Heart right ventricle (tissue), 16 donors: ENCODE results near the gene ZNF239. TPM values are rescaled to one million over a fixed set of nuclear protein-coding genes. Genes with fewer than 3 reads are reported as not detected.

Experiments
- ATAC-seq, 8 donors: fragments of 200-7000 bp; cut with Tn5 transposase; one replicate each; pipeline ENCODE4 v1.9.1; 2020; ENCODE audit warnings: mild to moderate bottlenecking in 8 of 8, moderate library complexity in 8 of 8, moderate number of reproducible peaks in 1 of 8
- DNase-seq, 2 donors: peaks; one replicate each; pipeline ENCODE4 v3.0.0-alpha.2; 2020
- H3K27ac ChIP-seq, 10 donors: fragments of 200-600 bp; sonication (generic) in 2 of 10; one replicate each; pipeline versions ENCODE4 v1.5.0 to v1.8.0; 2020 to 2022; ENCODE audit warnings: mild to moderate bottlenecking in 3 of 10
- H3K27me3 ChIP-seq, 7 donors: fragments of 200-600 bp; one replicate each; pipeline ENCODE4 v1.8.0; 2021 to 2022; ENCODE audit warnings: mild to moderate bottlenecking in 2 of 7
- H3K36me3 ChIP-seq, 9 donors: fragments of 200-600 bp; sonication (generic) in 1 of 9; one replicate each; pipeline versions ENCODE4 v1.5.0 to v1.8.0; 2020 to 2022; ENCODE audit warnings: mild to moderate bottlenecking in 2 of 9
- H3K4me1 ChIP-seq, 9 donors: fragments of 200-600 bp; sonication (generic) in 1 of 9; one replicate each; pipeline versions ENCODE4 v1.5.0 to v1.8.0; 2020 to 2022; ENCODE audit warnings: mild to moderate bottlenecking in 4 of 9
- H3K4me3 ChIP-seq, 10 donors: fragments of 200-600 bp; sonication (generic) in 2 of 10; one replicate each; pipeline versions ENCODE4 v1.5.0 to v1.8.0; 2020 to 2022; ENCODE audit warnings: mild to moderate bottlenecking in 7 of 10, moderate library complexity in 2 of 10
- H3K9me3 ChIP-seq, 11 donors: fragments of 200-600 bp in 10 of 11; sonication (generic) in 2 of 11; one replicate each; pipeline versions ENCODE4 v1.5.0 to v1.8.0; 2013 to 2022; ENCODE audit warnings: mild to moderate bottlenecking in 2 of 11, control low read depth in 1 of 11, moderate library complexity in 1 of 11
- WGBS, 2 donors: extraction: QIAGEN DNeasy Blood & Tissue Kit; methylation state at CpG; one replicate each; pipeline ENCODE4 v1.1.7; 2013; ENCODE audit warnings: inconsistent platforms in 1 of 2; 5-methylcytosine and 5-hydroxymethylcytosine counted together
- intact Hi-C, 10 donors: fragments of 100-400 bp; cut with DNase I; formaldehyde crosslinking; loops; one replicate each; pipeline versions ENCODE4 v1.11.1 to v1.14.2; 2022
- long read RNA-seq, 3 donors: library from polyadenylated mRNA; unstranded; transcript quantifications; one replicate each; pipeline ENCODE4 v2.0.0, GENCODE V29; 2020 to 2021
- polyA plus RNA-seq, 2 donors: library from polyadenylated mRNA; stranded (reverse); fragments of 200-250 nt; gene quantifications; one replicate each; pipeline ENCODE4 v1.2.3, GENCODE V29; 2013
- total RNA-seq, 10 donors: library from RNA; stranded (reverse); fragmentation: NEBNext Ultra II Directional in 3 of 10; extraction: Animal tissue kit (Norgen Biotek cat#: 25700) in 3 of 10; gene quantifications; one replicate each; pipeline versions ENCODE4 v1.2.1 to v1.2.4, GENCODE V29; 2021 to 2023
- TF ChIP-seq, protein P1 (sequence below), 9 donors: fragments of 200-600 bp; sonication (generic) in 2 of 9; IDR thresholded peaks; one replicate each; pipeline versions ENCODE4 v1.5.0 to v1.8.0; 2021 to 2022; ENCODE audit warnings: antibody characterized with exemption in 9 of 9, mild to moderate bottlenecking in 5 of 9, moderate library complexity in 1 of 9
- donor health status: Arrhythmogenic right ventricular cardiomyopathy.
- donor health status: ischemic (EF 13 %, LVEDD 7.1; RV severe dilation, severe dysfunction).
- donor health status: healthy with polysubstance abuse.
- donor health status: DM: no; HTN: yes; CAD: no.
- donor health status: DM: no; HTN: no; CAD: no.
- donor health status: ischemic (EF 25% LVEDD 6.9; RV normal size, moderate dysfunction).
- donor health status: ischemic (EF 25% LVEDD 5.7; RV mildly dilated, moderate dysfunction).
- donor health status: healthy.
- donor health status: DM: yes; HTN: yes; CAD: no.
- donor health status: Ischemic cardiomyopathy.
- donor health status: ischemic (EF 35%, LVEDD 5.7; RV mildly dilated, moderate dysfunction).
- donor health status: nonischemic (EF 11% LVEDD 7.7; RV severe dilation, severe dysfunction).
- donor health status: DM: yes; HTN: yes; CAD: no.
- donor health status: PGD.
- donor health status: ischemic (EF 29% LVEDD 5.4; RV normal size, mild dysfunction).
- donor health status: nonischemic (EF 23%, LVEDD 6.1; RV moderate dilation, normal function).

The ZNF239 gene
- total RNA-seq: 1 to 10 TPM; 1.1 to 2.5 (median 1.6) TPM
- 1 to 10 TPM in 1 of 2 donors, under 1 TPM in 1; 0.66 to 1.2 TPM for polyA plus RNA-seq
- long read RNA-seq, donor 1, partial matches to known transcripts: 0 of 2 reads
- long read RNA-seq, donor 1, other reads (novel, unspliced or antisense): 2 of 2 reads
- long read RNA-seq, donor 2: 0 reads
- long read RNA-seq, donor 3, transcript ZNF239-205 (2 exons, 1,904 nt): major isoform, 5 of 6 reads
- long read RNA-seq, donor 3, partial matches to known transcripts: 0 of 6 reads
- long read RNA-seq, donor 3, other reads (novel, unspliced or antisense): 1 of 6 reads

DNA sequence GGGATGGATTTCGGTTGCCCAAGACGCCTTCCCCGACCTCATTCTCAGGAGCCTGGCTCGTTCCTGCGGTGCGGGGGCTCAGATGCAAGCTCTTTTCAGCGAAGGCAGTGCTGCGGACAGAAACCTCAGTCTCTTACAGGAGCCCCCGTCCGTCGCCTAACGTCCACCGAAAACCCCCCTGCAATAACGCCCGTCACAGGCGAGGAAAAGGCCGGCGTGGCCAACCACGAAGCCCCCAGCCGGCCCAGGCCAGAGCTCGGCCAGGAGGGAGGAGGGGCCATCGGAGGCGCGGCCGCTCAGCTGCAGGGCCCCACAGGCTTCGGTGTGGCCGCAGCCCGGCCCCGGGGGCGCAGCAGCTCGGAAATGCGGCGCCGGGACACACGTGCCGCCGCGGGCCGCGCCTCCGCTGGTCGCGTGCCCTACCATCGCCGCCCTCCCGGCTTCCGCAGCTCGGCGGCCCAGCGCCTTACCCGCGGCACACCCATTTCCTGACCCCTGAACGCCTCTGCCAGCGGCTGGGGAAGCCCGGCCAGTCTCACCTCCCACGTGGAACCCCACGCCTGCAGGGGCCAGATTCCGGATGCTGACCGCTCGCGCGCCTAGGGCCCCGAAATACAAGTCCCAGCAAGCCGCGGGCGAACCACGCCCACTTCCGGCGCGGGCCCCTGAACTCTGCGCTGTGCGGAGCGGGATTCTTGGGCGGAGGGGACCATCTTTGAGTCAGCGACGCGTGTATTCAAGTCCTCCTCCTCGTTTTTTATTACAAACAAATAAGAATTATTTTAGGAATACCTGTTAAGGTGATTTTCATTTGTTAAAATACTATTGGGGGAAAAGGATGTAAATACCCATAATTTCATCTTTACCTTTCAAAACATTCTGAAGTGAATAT is at the start of gene ZNF239:
TSS of gene ZNF239 (minus strand) at position 616 of the 892 bp plus-strand sequence. CDS start 16,537 bp downstream, outside the sequence.
- Histone ChIP-seq H3K4me3 (peak within 1 kb of the TSS; percentile 7 to 74 (median 63)), H3K4me1 (peaks cover 0 to 20% (median 14%) of the 10 kb centered on the region in 9 donors), H3K27me3 (no peaks in the 10 kb centered on the region), H3K36me3 (no peaks in the 10 kb centered on the region), H3K9me3 (no peaks in the 10 kb centered on the region), H3K27ac (peak within 1 kb of the TSS in 9 of 10 donors; percentile 52 to 83 (median 60))
- WGBS, 2 donors: 1 to 4% methylated on average over 76 to 78 of the region's 78 CpGs
- ATAC-seq: peak; percentile 95 to 99 (median 98)
- intact Hi-C loops: loop anchor here in 1 of 10 donors (2.0 kb wide), 1 partner anchor 75 kb away; the partner anchor contains the start of gene ZNF32
- peak; percentile 91 to 92 for DNase-seq
- TF ChIP-seq, protein P1, sequence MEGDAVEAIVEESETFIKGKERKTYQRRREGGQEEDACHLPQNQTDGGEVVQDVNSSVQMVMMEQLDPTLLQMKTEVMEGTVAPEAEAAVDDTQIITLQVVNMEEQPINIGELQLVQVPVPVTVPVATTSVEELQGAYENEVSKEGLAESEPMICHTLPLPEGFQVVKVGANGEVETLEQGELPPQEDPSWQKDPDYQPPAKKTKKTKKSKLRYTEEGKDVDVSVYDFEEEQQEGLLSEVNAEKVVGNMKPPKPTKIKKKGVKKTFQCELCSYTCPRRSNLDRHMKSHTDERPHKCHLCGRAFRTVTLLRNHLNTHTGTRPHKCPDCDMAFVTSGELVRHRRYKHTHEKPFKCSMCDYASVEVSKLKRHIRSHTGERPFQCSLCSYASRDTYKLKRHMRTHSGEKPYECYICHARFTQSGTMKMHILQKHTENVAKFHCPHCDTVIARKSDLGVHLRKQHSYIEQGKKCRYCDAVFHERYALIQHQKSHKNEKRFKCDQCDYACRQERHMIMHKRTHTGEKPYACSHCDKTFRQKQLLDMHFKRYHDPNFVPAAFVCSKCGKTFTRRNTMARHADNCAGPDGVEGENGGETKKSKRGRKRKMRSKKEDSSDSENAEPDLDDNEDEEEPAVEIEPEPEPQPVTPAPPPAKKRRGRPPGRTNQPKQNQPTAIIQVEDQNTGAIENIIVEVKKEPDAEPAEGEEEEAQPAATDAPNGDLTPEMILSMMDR (IDR thresholded peaks at IDR 0.05): peak in 1 of 9 donors; percentile 15

DNA sequence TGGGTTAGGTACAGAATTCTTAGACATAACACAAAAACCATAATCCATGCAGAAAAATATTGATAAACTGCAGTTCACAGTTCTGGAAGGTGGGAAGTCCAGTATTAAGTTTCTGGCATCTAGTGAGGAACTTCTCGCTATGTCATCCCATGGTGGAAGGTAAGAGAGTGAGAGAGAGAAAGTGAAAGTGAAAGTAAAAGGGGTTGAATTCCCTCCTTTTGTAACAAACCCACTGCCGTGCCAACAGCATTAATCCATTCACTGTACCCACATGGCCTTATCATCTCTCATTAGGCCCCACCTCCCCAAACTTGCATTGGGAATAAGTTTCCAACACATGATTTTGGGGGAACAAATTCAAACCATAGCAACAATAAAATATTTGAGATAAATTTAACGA is 48.9 kb upstream of the ZNF239 start:
- Histone ChIP-seq H3K4me3 (peak overlapping the region in 8 of 10 donors; percentile 9 to 44 (median 31)), H3K27me3 (no peaks in the 10 kb centered on the region), H3K4me1 (peaks cover 0 to 6% (median 0%) of the 10 kb centered on the region in 9 donors), H3K9me3 (peaks cover 0 to 47% (median 0%) of the 10 kb centered on the region in 11 donors), H3K27ac (no peak overlapping the region), H3K36me3 (no peaks in the 10 kb centered on the region)
- no peak for DNase-seq
- intact Hi-C loops: no loop called here
- 58 to 65% methylated on average over 3 of the region's 3 CpGs for WGBS, 2 donors
- no peak for ATAC-seq
- TF ChIP-seq, protein P1 (IDR thresholded peaks at IDR 0.05): no peak

DNA sequence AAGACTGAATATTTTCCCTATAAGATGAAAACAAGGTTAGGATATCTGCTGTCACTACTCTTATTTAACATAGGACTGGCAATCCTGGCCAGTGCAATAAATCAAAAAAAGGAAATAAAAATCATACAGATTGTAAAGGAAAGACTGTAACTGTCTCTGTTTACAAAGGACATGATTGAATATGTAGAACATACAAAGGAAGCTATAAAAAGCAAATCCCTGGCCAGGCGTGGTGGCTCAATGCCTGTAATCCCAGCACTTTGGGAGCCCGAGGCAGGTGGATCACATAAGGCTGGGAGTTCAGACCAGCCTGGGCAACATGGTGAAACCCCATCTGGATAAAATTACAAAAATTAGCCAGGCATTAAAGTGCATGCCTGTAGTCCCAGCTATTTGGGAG is 47.6 kb upstream of the ZNF239 start:
- no peak for ATAC-seq
- WGBS, 2 donors: 86 to 88% methylated on average over 2 of the region's 2 CpGs

More for the DNA sequence above, 47.6 kb upstream of the ZNF239 start:
- Histone ChIP-seq H3K4me3 (no peak overlapping the region), H3K9me3 (peaks cover 0 to 59% (median 3%) of the 10 kb centered on the region in 11 donors), H3K36me3 (peaks cover 0 to 9% (median 0%) of the 10 kb centered on the region in 9 donors), H3K4me1 (peaks cover 0 to 6% (median 0%) of the 10 kb centered on the region in 9 donors), H3K27me3 (no peaks in the 10 kb centered on the region), H3K27ac (no peak overlapping the region)
- intact Hi-C loops: no loop called here
- TF ChIP-seq, protein P1 (IDR thresholded peaks at IDR 0.05): no peak
- no peak for DNase-seq
